Calu3 (cell line): ENCODE data around the gene TGFBI. TPM values are rescaled to one million over a fixed set of nuclear protein-coding genes. Genes with fewer than 3 reads are reported as not detected.

Source experiments
- BruUV-seq: library from RNA; stranded (reverse); fragments of 400-500 nt; replicated peaks from 2 replicates; lab custom pipeline; 2021; lab: Mats Ljungman, UMichigan
- CTCF ChIA-PET: fragments of 300-600 bp; sonication (Branson Sonifier 250); formaldehyde crosslinking; loops from one replicate; lab custom pipeline; 2022; ENCODE audit warnings: antibody characterized with exemption; lab: Charles Lee
- DNase-seq: peaks from one replicate; pipeline ENCODE4 v3.0.0; 2022
- H3K27ac Mint-ChIP-seq: one replicate; pipeline ENCODE4 v1.8.0; 2022; ENCODE audit warnings: mixed read lengths; ENCODE audit not compliant: unreplicated experiment
- H3K27me3 Mint-ChIP-seq: one replicate; pipeline ENCODE4 v1.8.0; 2022; ENCODE audit warnings: mixed read lengths; ENCODE audit not compliant: unreplicated experiment
- H3K36me3 Mint-ChIP-seq: one replicate; pipeline ENCODE4 v1.8.0; 2022; ENCODE audit warnings: mild to moderate bottlenecking, moderate library complexity, mixed read lengths; ENCODE audit not compliant: insufficient read depth, unreplicated experiment
- H3K4me1 Mint-ChIP-seq: one replicate; pipeline ENCODE4 v1.8.0; 2022; ENCODE audit warnings: mild to moderate bottlenecking, low read depth, mixed read lengths; ENCODE audit not compliant: unreplicated experiment
- H3K4me3 Mint-ChIP-seq: one replicate; pipeline ENCODE4 v1.8.0; 2022; ENCODE audit warnings: mild to moderate bottlenecking, low read depth, moderate library complexity, mixed read lengths; ENCODE audit not compliant: unreplicated experiment
- H3K9me3 Mint-ChIP-seq: one replicate; pipeline ENCODE4 v1.8.0; 2022; ENCODE audit warnings: low read depth, mixed read lengths; ENCODE audit not compliant: unreplicated experiment
- intact Hi-C: fragments of 100-400 bp; cut with micrococcal nuclease; formaldehyde crosslinking; loops from one replicate; pipeline ENCODE4 v1.10.0; 2022; ENCODE audit not compliant: unreplicated experiment
- total RNA-seq: library from RNA; stranded (reverse); gene quantifications from 2 replicates; pipeline ENCODE4 v1.2.3, GENCODE V29; 2022
- TF ChIP-seq, protein P1 (sequence below): fragments of 200-600 bp; IDR thresholded peaks from one replicate; pipeline ENCODE4 v1.8.0; 2022; ENCODE audit warnings: antibody characterized with exemption; ENCODE audit not compliant: unreplicated experiment

The TGFBI gene
- total RNA-seq, 1 experiment from 2014 or later, result 95.2 TPM

DNA sequence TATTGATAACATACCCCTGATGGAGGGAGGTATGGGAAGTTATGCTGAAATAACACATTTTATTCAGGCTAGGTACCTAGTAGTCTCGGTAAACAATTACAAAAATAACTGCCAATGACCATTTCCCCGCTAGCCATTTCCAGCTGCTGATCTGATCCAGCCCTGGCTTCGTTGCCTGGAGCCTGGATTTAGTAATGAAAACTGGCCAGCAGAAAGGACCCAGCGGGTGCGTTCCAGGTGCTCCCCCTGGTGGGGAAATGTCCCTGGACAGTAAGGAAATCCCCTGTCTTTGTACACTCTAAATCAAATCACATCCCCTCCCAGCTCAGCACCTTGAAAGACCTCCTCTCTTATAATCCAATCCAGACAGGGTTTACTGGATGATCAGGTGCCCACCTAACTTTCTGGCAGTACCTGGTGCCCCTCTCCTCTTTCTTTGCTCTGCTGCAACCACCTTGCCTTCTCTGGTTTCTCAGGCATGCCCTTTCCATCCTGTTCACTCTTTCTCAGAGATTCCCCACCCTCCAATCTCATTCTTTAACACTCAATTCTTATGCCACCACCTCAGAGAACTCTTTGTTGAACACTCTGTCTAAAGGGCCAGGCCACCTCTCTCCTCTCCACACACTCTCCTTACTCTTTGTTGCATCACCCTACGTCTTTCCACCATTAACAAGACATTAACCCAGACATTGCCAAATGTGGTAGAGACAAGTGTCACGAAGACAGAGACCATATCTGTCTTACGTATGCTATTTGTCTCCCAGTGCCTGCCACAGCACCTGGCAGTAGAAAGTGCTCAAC, 53.8 kb downstream of the TGFBI start:
- no TSS peak for BruUV-seq
- CTCF ChIA-PET, result interaction anchor here (0.7 to 3.1 kb wide), 7 partner anchors 41 to 137 kb away, joined by 3 to 15 read pairs (median 4); no protein-coding TSS in a partner anchor
- no peak overlapping the region for H3K4me3 Mint-ChIP-seq

DNA sequence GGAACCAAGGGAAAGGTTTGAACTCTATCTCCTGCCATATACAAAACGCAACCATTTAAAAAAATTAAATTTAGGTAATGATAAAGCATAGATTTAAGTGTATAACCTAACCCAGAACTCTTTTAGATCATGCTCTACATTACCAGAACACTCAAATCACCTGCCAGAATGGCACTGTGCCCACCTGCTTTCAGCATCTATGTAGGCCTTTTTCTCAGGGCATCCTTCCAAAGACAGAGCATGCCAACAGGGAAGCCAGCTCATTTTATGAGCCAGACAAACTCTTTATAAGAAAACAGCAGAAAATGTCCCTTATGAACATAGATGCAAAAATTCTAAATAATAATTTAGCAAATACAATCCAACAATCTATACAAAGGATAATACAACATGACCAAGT, 55.9 kb downstream of the TGFBI start:
- peaks cover 20% of the 10 kb centered on the region for H3K4me1 Mint-ChIP-seq
- DNase-seq, result no peak
- no peak overlapping the region for H3K27ac Mint-ChIP-seq
- H3K9me3 Mint-ChIP-seq, result no peaks in the 10 kb centered on the region
- H3K27me3 Mint-ChIP-seq, result no peaks in the 10 kb centered on the region
- intact Hi-C loops, result loop anchor here (5.0 kb wide), 1 partner anchor 38 kb away; no protein-coding TSS in a partner anchor
- peaks cover 13% of the 10 kb centered on the region for H3K36me3 Mint-ChIP-seq
- no TSS peak for BruUV-seq
- TF ChIP-seq, protein P1, sequence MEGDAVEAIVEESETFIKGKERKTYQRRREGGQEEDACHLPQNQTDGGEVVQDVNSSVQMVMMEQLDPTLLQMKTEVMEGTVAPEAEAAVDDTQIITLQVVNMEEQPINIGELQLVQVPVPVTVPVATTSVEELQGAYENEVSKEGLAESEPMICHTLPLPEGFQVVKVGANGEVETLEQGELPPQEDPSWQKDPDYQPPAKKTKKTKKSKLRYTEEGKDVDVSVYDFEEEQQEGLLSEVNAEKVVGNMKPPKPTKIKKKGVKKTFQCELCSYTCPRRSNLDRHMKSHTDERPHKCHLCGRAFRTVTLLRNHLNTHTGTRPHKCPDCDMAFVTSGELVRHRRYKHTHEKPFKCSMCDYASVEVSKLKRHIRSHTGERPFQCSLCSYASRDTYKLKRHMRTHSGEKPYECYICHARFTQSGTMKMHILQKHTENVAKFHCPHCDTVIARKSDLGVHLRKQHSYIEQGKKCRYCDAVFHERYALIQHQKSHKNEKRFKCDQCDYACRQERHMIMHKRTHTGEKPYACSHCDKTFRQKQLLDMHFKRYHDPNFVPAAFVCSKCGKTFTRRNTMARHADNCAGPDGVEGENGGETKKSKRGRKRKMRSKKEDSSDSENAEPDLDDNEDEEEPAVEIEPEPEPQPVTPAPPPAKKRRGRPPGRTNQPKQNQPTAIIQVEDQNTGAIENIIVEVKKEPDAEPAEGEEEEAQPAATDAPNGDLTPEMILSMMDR, result no peak
- no peak overlapping the region for H3K4me3 Mint-ChIP-seq
- CTCF ChIA-PET, result interaction anchor here (0.9 kb wide), 1 partner anchor 39 kb away, joined by 3 read pairs; no protein-coding TSS in a partner anchor

More for the DNA sequence above, 53.8 kb downstream of the TGFBI start:
- H3K4me1 Mint-ChIP-seq, result peaks cover 2% of the 10 kb centered on the region
- peaks cover 15% of the 10 kb centered on the region for H3K36me3 Mint-ChIP-seq
- DNase-seq, result peak; percentile 95
- no peaks in the 10 kb centered on the region for H3K27me3 Mint-ChIP-seq
- H3K27ac Mint-ChIP-seq, result no peak overlapping the region
- H3K9me3 Mint-ChIP-seq, result no peaks in the 10 kb centered on the region
- TF ChIP-seq, protein P1, result peak; percentile 93
- intact Hi-C loops, result loop anchor here (1.0 to 5.0 kb wide), 5 partner anchors 40 to 195 kb away; partner anchors contain the start of gene SMAD5

DNA sequence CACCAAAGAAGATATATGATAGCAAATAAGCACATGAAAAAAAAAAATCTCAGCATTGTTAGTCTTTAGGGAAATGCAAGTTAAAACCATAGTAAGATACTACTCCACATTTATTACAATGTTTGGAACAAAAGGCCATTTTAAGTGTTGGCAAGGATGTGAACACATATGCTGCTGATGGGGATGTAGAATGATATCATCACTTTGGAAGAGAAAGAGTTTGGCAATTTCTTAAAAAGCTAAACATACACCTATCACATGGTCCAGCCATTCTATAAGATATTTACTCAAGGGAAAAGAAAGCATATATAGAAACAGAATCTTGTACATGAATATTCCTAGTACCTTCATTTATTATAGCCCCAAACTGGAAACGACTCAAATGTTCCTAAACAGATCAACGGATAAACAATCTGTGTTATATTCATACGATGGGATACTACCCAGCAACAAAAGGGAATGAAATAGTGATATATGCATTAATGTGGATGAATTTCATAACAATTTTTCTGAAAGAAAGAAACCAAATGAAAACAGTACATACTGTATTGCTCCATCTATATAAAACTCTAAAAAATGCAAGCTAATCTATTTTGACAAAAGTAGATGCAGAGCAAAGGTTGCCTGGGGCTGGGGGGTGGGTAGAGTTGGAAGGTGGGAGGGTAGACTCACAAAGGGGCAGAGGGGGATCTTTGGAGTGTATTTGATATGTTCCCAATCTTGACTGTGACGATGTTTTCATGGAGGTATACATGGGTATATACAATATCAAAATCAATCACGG, 58.2 kb downstream of the TGFBI start:
- no peak for DNase-seq
- TF ChIP-seq, protein P1, result no peak
- H3K36me3 Mint-ChIP-seq, result no peaks in the 10 kb centered on the region
- BruUV-seq, result no TSS peak
- peaks cover 28% of the 10 kb centered on the region for H3K4me1 Mint-ChIP-seq
- CTCF ChIA-PET, result interaction anchor here (0.6 to 1.4 kb wide), 3 partner anchors 8 to 718 kb away, joined by 4 to 14 read pairs (median 5); no protein-coding TSS in a partner anchor
- H3K4me3 Mint-ChIP-seq, result no peak overlapping the region
- intact Hi-C loops, result no loop called here
- no peaks in the 10 kb centered on the region for H3K27me3 Mint-ChIP-seq
- no peak overlapping the region for H3K27ac Mint-ChIP-seq
- no peaks in the 10 kb centered on the region for H3K9me3 Mint-ChIP-seq
